Endothelial cell of umbilical vein (primary cell): Measurements from ENCODE around the gene FPGS.

Source experiments
- FOS ChIP-seq: IDR thresholded peaks from 2 replicates; pipeline ENCODE4 v1.6.1; 2011; ENCODE audit warnings: mild to moderate bottlenecking, low read length, moderate library complexity, borderline replicate concordance; ENCODE audit not compliant: insufficient read depth
- POLR2A ChIP-seq: IDR thresholded peaks from 2 replicates; pipeline ENCODE4 v1.6.1; 2012; ENCODE audit warnings: low read depth, mild to moderate bottlenecking, control low read depth, low read length
- POLR2AphosphoS5 ChIP-seq: IDR thresholded peaks from 2 replicates; pipeline ENCODE4 v1.6.1; 2012; ENCODE audit warnings: low read depth, mild to moderate bottlenecking, control low read depth, low read length, moderate library complexity; ENCODE audit not compliant: insufficient read depth
- TF ChIP-seq, protein P1 (sequence below), 2 donors: IDR thresholded peaks; 1 replicate in 1 of 2; 2 replicates in 1 of 2; pipeline ENCODE4 v1.5.1; 2011; ENCODE audit warnings: low read length in 2 of 2, mild to moderate bottlenecking in 2 of 2, moderate library complexity in 2 of 2, control low read depth in 1 of 2, inconsistent platforms in 1 of 2, low read depth in 1 of 2; ENCODE audit not compliant: insufficient read depth in 1 of 2; ENCODE audit errors: extremely low read depth in 1 of 2

DNA sequence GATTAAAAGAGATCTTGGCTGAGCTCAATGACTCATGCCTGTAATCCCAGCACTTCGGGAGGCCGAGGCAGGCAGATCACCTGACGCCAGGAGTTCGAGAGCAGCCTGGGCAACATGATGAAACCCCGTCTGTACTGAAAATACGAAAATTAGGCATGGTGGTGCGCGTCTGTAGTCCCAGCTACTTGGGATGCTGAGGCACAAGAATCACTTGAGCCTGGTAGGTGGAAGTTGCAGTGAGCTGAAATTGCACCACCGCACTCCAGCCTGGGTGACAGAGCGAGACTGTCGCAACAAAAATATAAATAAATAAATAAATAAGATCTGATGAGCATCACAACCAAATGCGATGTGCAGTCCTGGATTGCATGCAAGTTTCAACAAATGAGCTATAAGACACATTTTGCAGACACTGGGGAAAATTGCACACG is 60.5 kb downstream of the FPGS start:
- TF ChIP-seq, protein P1, sequence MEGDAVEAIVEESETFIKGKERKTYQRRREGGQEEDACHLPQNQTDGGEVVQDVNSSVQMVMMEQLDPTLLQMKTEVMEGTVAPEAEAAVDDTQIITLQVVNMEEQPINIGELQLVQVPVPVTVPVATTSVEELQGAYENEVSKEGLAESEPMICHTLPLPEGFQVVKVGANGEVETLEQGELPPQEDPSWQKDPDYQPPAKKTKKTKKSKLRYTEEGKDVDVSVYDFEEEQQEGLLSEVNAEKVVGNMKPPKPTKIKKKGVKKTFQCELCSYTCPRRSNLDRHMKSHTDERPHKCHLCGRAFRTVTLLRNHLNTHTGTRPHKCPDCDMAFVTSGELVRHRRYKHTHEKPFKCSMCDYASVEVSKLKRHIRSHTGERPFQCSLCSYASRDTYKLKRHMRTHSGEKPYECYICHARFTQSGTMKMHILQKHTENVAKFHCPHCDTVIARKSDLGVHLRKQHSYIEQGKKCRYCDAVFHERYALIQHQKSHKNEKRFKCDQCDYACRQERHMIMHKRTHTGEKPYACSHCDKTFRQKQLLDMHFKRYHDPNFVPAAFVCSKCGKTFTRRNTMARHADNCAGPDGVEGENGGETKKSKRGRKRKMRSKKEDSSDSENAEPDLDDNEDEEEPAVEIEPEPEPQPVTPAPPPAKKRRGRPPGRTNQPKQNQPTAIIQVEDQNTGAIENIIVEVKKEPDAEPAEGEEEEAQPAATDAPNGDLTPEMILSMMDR (IDR thresholded peaks at IDR 0.05; ENCODE audit: extremely low read depth in 1 of 2, insufficient read depth in 1 of 2, low read depth in 1 of 2, low read length in 2 of 2), result no peak
- no peak for TF ChIP-seq POLR2A
- no peak for TF ChIP-seq POLR2AphosphoS5
- TF ChIP-seq FOS, result no peak
